ENCODE results near the gene IGSF21. TPM values are rescaled to one million over a fixed set of nuclear protein-coding genes. Genes with fewer than 3 reads are reported as not detected.

Gene IGSF21
- total RNA-seq, 2 donors from 2014 or later: not detected

GRCh38 chr1:18253093-18253492, 145.5 kb downstream of the IGSF21 start:
- no peak overlapping the region for H3K27ac Mint-ChIP-seq
- ATAC-seq: no peak
- H3K36me3 Mint-ChIP-seq: no peaks in the 10 kb centered on the region

GRCh38 chr1:18256282-18257235, 149.0 kb downstream of the IGSF21 start:
- DNase-seq (ENCODE audit: low spot score) (no peak), ATAC-seq (no peak)
- H3K9me3 Mint-ChIP-seq: peaks cover 4% of the 10 kb centered on the region
- peaks cover 18 to 30% of the 10 kb centered on the region in 2 donors for H3K27me3 Mint-ChIP-seq
- no peaks in the 10 kb centered on the region for H3K36me3 Mint-ChIP-seq
- H3K4me3 Mint-ChIP-seq: no peak overlapping the region
- no peak overlapping the region for H3K27ac Mint-ChIP-seq
- H3K4me1 Mint-ChIP-seq (ENCODE audit: low read depth in 2 of 2): no peaks in the 10 kb centered on the region

More at GRCh38 chr1:18253093-18253492, 145.5 kb downstream of the IGSF21 start:
- no peaks in the 10 kb centered on the region for H3K4me1 Mint-ChIP-seq (ENCODE audit: low read depth in 2 of 2)
- DNase-seq (ENCODE audit: low spot score): no peak
- H3K9me3 Mint-ChIP-seq: peaks cover 4% of the 10 kb centered on the region
- H3K27me3 Mint-ChIP-seq: peaks cover 17 to 18% of the 10 kb centered on the region in 2 donors
- no peak overlapping the region for H3K4me3 Mint-ChIP-seq

- Mint-ChIP-seq H3K9me3 (peaks cover 4% of the 10 kb centered on the region), H3K4me1 (ENCODE audit: low read depth in 2 of 2) (no peaks in the 10 kb centered on the region), H3K27me3 (peaks cover 18 to 35% of the 10 kb centered on the region in 2 donors), H3K27ac (no peak overlapping the region), H3K4me3 (no peak overlapping the region), H3K36me3 (no peaks in the 10 kb centered on the region)
- ATAC-seq: no peak
- no peak for DNase-seq (ENCODE audit: low spot score)
Measured at GRCh38 chr1:18257778-18258177, 150.2 kb downstream of the IGSF21 start.

- Mint-ChIP-seq H3K36me3 (no peaks in the 10 kb centered on the region), H3K4me1 (ENCODE audit: low read depth in 2 of 2) (no peaks in the 10 kb centered on the region), H3K4me3 (no peak overlapping the region), H3K9me3 (no peaks in the 10 kb centered on the region), H3K27me3 (peaks cover 10 to 30% of the 10 kb centered on the region in 2 donors), H3K27ac (no peak overlapping the region)
- no peak for ATAC-seq
- no peak for DNase-seq (ENCODE audit: low spot score)
Measured at GRCh38 chr1:18261891-18262290, 154.3 kb downstream of the IGSF21 start.

GRCh38 chr1:18262726-18263125, 155.1 kb downstream of the IGSF21 start:
- Mint-ChIP-seq H3K4me1 (ENCODE audit: low read depth in 2 of 2) (no peaks in the 10 kb centered on the region), H3K4me3 (no peak overlapping the region), H3K27me3 (peaks cover 7 to 27% of the 10 kb centered on the region in 2 donors), H3K36me3 (no peaks in the 10 kb centered on the region), H3K9me3 (no peaks in the 10 kb centered on the region), H3K27ac (no peak overlapping the region)
- no peak for DNase-seq (ENCODE audit: low spot score)
- ATAC-seq: no peak

- peaks cover 7 to 27% of the 10 kb centered on the region in 2 donors for H3K27me3 Mint-ChIP-seq
- no peaks in the 10 kb centered on the region for H3K4me1 Mint-ChIP-seq (ENCODE audit: low read depth in 2 of 2)
- no peaks in the 10 kb centered on the region for H3K9me3 Mint-ChIP-seq
- no peaks in the 10 kb centered on the region for H3K36me3 Mint-ChIP-seq
- ATAC-seq (no peak), DNase-seq (ENCODE audit: low spot score) (no peak)
- no peak overlapping the region for H3K27ac Mint-ChIP-seq
- H3K4me3 Mint-ChIP-seq: no peak overlapping the region
Measured at GRCh38 chr1:18263547-18264120, 156.0 kb downstream of the IGSF21 start.

GRCh38 chr1:18264450-18265039, 156.9 kb downstream of the IGSF21 start:
- H3K9me3 Mint-ChIP-seq: no peaks in the 10 kb centered on the region
- H3K4me3 Mint-ChIP-seq: no peak overlapping the region
- H3K36me3 Mint-ChIP-seq: no peaks in the 10 kb centered on the region
- H3K27me3 Mint-ChIP-seq: peaks cover 5 to 20% of the 10 kb centered on the region in 2 donors
- ATAC-seq (no peak), DNase-seq (ENCODE audit: low spot score) (no peak)
- no peaks in the 10 kb centered on the region for H3K4me1 Mint-ChIP-seq (ENCODE audit: low read depth in 2 of 2)
- no peak overlapping the region for H3K27ac Mint-ChIP-seq

GRCh38 chr1:18265641-18266040, 158.0 kb downstream of the IGSF21 start:
- ATAC-seq (no peak), DNase-seq (ENCODE audit: low spot score) (no peak)
- Mint-ChIP-seq H3K4me1 (ENCODE audit: low read depth in 2 of 2) (no peaks in the 10 kb centered on the region), H3K27me3 (peaks cover 3 to 15% of the 10 kb centered on the region in 2 donors), H3K9me3 (no peaks in the 10 kb centered on the region), H3K27ac (no peak overlapping the region), H3K36me3 (no peaks in the 10 kb centered on the region), H3K4me3 (no peak overlapping the region)

- Mint-ChIP-seq H3K9me3 (no peaks in the 10 kb centered on the region), H3K36me3 (no peaks in the 10 kb centered on the region), H3K4me3 (no peak overlapping the region), H3K4me1 (ENCODE audit: low read depth in 2 of 2) (no peaks in the 10 kb centered on the region), H3K27ac (no peak overlapping the region), H3K27me3 (peaks cover 3 to 15% of the 10 kb centered on the region in 2 donors)
- ATAC-seq (no peak), DNase-seq (ENCODE audit: low spot score) (no peak)
Measured at GRCh38 chr1:18266391-18266790, 158.8 kb downstream of the IGSF21 start.

GRCh38 chr1:18271336-18271735, 163.7 kb downstream of the IGSF21 start:
- H3K4me1 Mint-ChIP-seq (ENCODE audit: low read depth in 2 of 2): no peaks in the 10 kb centered on the region
- no peak for DNase-seq (ENCODE audit: low spot score)
- H3K9me3 Mint-ChIP-seq: no peaks in the 10 kb centered on the region
- H3K4me3 Mint-ChIP-seq: no peak overlapping the region
- no peak overlapping the region for H3K27ac Mint-ChIP-seq
- no peaks in the 10 kb centered on the region for H3K36me3 Mint-ChIP-seq
- no peak for ATAC-seq
- peaks cover 0 to 6% of the 10 kb centered on the region in 2 donors for H3K27me3 Mint-ChIP-seq

- no peak for ATAC-seq
- Mint-ChIP-seq H3K4me1 (ENCODE audit: low read depth in 2 of 2) (peaks cover 0 to 3% of the 10 kb centered on the region in 2 donors), H3K4me3 (no peak overlapping the region), H3K27ac (no peak overlapping the region), H3K9me3 (no peaks in the 10 kb centered on the region), H3K36me3 (no peaks in the 10 kb centered on the region), H3K27me3 (peaks cover 22 to 35% of the 10 kb centered on the region in 2 donors)
- DNase-seq (ENCODE audit: low spot score): no peak
Measured at GRCh38 chr1:18278946-18279345, 171.3 kb downstream of the IGSF21 start.

GRCh38 chr1:18279351-18280074, 171.9 kb downstream of the IGSF21 start:
- H3K27ac Mint-ChIP-seq: no peak overlapping the region
- peaks cover 22 to 36% of the 10 kb centered on the region in 2 donors for H3K27me3 Mint-ChIP-seq
- no peaks in the 10 kb centered on the region for H3K9me3 Mint-ChIP-seq
- H3K4me1 Mint-ChIP-seq (ENCODE audit: low read depth in 2 of 2): peaks cover 0 to 3% of the 10 kb centered on the region in 2 donors
- DNase-seq (ENCODE audit: low spot score) (no peak), ATAC-seq (peak in 1 of 2 donors; percentile 20)
- no peak overlapping the region for H3K4me3 Mint-ChIP-seq
- no peaks in the 10 kb centered on the region for H3K36me3 Mint-ChIP-seq

- Mint-ChIP-seq H3K36me3 (no peaks in the 10 kb centered on the region), H3K4me3 (no peak overlapping the region), H3K4me1 (ENCODE audit: low read depth in 2 of 2) (peaks cover 0 to 3% of the 10 kb centered on the region in 2 donors), H3K27ac (no peak overlapping the region), H3K27me3 (peaks cover 24 to 40% of the 10 kb centered on the region in 2 donors), H3K9me3 (no peaks in the 10 kb centered on the region)
- DNase-seq (ENCODE audit: low spot score): no peak
- no peak for ATAC-seq
Measured at GRCh38 chr1:18280956-18281355, 173.4 kb downstream of the IGSF21 start.
